Natural killer cell (primary cell): ENCODE data around the gene RXRA. TPM values are rescaled to one million over a fixed set of nuclear protein-coding genes. Genes with fewer than 3 reads are reported as not detected.
A peak's percentile ranks its signal among the peaks of the same experiment; 100 is the strongest.

ENCODE experiments used
- ATAC-seq, 3 donors: fragments of 150-1000 bp in 2 of 3; fragments of 200-7000 bp in 1 of 3; cut with Tn5 transposase; 1 replicate in 1 of 3; 2 replicates in 2 of 3; pipeline ENCODE4 v1.10.0; 2021; ENCODE audit warnings: mild to moderate bottlenecking in 2 of 3, moderate library complexity in 2 of 3
- DNase-seq, 2 donors: peaks; one replicate each; pipeline versions ENCODE4 v3.0.0 to v3.0.0-alpha.2; 2013 to 2021; ENCODE audit warnings: mixed read lengths in 1 of 2
- H3K27ac ChIP-seq: one replicate; pipeline ENCODE4 v1.5.1; 2013; ENCODE audit warnings: mild to moderate bottlenecking, low read length
- H3K27me3 ChIP-seq: one replicate; pipeline ENCODE4 v1.6.1; 2013; ENCODE audit warnings: low read length; ENCODE audit not compliant: control insufficient read depth, insufficient read depth
- H3K36me3 ChIP-seq: one replicate; pipeline ENCODE4 v1.6.1; 2013; ENCODE audit warnings: low read length; ENCODE audit not compliant: control insufficient read depth, insufficient read depth
- H3K4me1 ChIP-seq: one replicate; pipeline ENCODE4 v1.6.1; 2013; ENCODE audit warnings: low read length; ENCODE audit not compliant: control insufficient read depth, insufficient read depth
- H3K4me3 ChIP-seq: one replicate; pipeline ENCODE4 v1.5.1; 2013; ENCODE audit warnings: low read length
- H3K9me3 ChIP-seq: one replicate; pipeline ENCODE4 v1.6.1; 2013; ENCODE audit warnings: low read length; ENCODE audit not compliant: control insufficient read depth, insufficient read depth
- H3K27ac Mint-ChIP-seq, 2 donors: one replicate each; pipeline ENCODE4 v1.8.0; 2022; ENCODE audit warnings: mild to moderate bottlenecking in 2 of 2, mixed read lengths in 2 of 2, moderate library complexity in 1 of 2
- H3K27me3 Mint-ChIP-seq, 2 donors: one replicate each; pipeline ENCODE4 v1.8.0; 2022; ENCODE audit warnings: low read depth in 2 of 2, mixed read lengths in 2 of 2
- H3K36me3 Mint-ChIP-seq: one replicate; pipeline ENCODE4 v1.8.0; 2022; ENCODE audit warnings: mixed read lengths
- H3K4me1 Mint-ChIP-seq, 2 donors: one replicate each; pipeline ENCODE4 v1.8.0; 2022; ENCODE audit warnings: mixed read lengths in 2 of 2
- H3K4me3 Mint-ChIP-seq: one replicate; pipeline ENCODE4 v1.8.0; 2022; ENCODE audit warnings: mild to moderate bottlenecking, moderate library complexity, mixed read lengths
- H3K9me3 Mint-ChIP-seq, 2 donors: one replicate each; pipeline ENCODE4 v1.8.0; 2022; ENCODE audit warnings: mixed read lengths in 2 of 2
- WGBS: methylation state at CpG from one replicate; pipeline ENCODE4 v1.1.7; 2013; ENCODE audit warnings: missing lambda C conversion rate; ENCODE audit not compliant: insufficient coverage; 5-methylcytosine and 5-hydroxymethylcytosine counted together
- intact Hi-C: fragments of 100-400 bp; cut with micrococcal nuclease; formaldehyde crosslinking; loops from one replicate; pipeline ENCODE4 v1.14.2; 2022
- total RNA-seq, 4 donors: library from RNA; stranded (reverse); fragments of 120-200 nt in 1 of 4; gene quantifications; one replicate each; pipeline versions ENCODE4 v1.2.3 to v1.2.4, GENCODE V29; 2013 to 2022
- TF ChIP-seq, protein P1 (sequence below): fragments of 200-600 bp; IDR thresholded peaks from one replicate; pipeline ENCODE4 v1.8.0; 2022; ENCODE audit warnings: antibody characterized with exemption

Gene RXRA
- total RNA-seq, 3 donors from 2014 or later (not counting 1 experiment from before 2014, with no cell fraction given), result 30.9 to 64.1 (median 42.2) TPM

DNA sequence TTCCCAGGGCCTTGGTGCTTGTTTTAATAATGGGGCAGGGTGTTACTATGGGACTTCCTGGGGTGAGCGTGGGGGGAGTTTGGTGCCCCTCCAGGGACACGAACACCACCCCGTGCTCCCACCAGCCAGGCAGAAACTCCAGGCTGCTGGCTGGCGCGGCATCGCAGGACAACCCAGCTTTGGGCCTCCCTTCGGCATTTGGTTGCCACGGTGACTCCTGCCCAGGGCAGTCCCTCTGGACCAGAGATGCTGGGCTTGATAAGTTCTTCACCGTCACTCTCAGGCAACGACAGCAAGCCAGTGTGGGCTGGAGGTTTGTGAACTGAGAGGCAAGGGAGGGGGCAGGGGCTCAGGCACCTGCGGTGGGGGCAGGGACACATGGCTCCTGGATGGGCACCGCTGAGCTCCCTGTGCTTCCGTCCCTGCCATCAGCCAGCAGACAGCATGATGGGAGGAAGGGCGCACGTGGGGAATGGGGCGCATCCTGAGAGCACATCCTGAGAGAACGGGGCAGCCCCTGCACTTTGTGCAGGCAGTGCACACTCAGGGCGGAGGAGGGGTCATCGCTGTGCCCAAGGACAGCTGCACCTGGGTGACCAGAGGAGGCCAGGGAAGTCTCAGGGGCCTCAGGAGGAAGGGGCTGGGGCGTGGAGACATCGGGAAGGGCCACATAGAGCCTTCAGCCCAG, 116.4 kb downstream of the RXRA start:
- H3K4me1 Mint-ChIP-seq, result peaks cover 16 to 37% of the 10 kb centered on the region in 2 donors
- H3K4me3 Mint-ChIP-seq, result no peak overlapping the region
- peak overlapping the region in 1 of 2 donors; percentile 86 for H3K27ac Mint-ChIP-seq
- H3K27me3 Mint-ChIP-seq, result peaks cover 0 to 5% of the 10 kb centered on the region in 2 donors
- Histone ChIP-seq H3K36me3 (no peaks in the 10 kb centered on the region), H3K4me3 (no peak overlapping the region), H3K27me3 (peaks cover 12% of the 10 kb centered on the region), H3K27ac (no peak overlapping the region), H3K4me1 (peaks cover 25% of the 10 kb centered on the region), H3K9me3 (no peaks in the 10 kb centered on the region)
- DNase-seq, result peak in 1 of 2 donors; percentile 33
- TF ChIP-seq, protein P1, sequence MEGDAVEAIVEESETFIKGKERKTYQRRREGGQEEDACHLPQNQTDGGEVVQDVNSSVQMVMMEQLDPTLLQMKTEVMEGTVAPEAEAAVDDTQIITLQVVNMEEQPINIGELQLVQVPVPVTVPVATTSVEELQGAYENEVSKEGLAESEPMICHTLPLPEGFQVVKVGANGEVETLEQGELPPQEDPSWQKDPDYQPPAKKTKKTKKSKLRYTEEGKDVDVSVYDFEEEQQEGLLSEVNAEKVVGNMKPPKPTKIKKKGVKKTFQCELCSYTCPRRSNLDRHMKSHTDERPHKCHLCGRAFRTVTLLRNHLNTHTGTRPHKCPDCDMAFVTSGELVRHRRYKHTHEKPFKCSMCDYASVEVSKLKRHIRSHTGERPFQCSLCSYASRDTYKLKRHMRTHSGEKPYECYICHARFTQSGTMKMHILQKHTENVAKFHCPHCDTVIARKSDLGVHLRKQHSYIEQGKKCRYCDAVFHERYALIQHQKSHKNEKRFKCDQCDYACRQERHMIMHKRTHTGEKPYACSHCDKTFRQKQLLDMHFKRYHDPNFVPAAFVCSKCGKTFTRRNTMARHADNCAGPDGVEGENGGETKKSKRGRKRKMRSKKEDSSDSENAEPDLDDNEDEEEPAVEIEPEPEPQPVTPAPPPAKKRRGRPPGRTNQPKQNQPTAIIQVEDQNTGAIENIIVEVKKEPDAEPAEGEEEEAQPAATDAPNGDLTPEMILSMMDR, result no peak
- H3K36me3 Mint-ChIP-seq, result no peaks in the 10 kb centered on the region
- 27% methylated on average over 21 of the region's 21 CpGs for WGBS
- H3K9me3 Mint-ChIP-seq, result no peaks in the 10 kb centered on the region
- intact Hi-C loops, result loop anchor here (1.0 to 10.0 kb wide), 5 partner anchors 35 to 272 kb away; no protein-coding TSS in a partner anchor
- ATAC-seq, result no peak

DNA sequence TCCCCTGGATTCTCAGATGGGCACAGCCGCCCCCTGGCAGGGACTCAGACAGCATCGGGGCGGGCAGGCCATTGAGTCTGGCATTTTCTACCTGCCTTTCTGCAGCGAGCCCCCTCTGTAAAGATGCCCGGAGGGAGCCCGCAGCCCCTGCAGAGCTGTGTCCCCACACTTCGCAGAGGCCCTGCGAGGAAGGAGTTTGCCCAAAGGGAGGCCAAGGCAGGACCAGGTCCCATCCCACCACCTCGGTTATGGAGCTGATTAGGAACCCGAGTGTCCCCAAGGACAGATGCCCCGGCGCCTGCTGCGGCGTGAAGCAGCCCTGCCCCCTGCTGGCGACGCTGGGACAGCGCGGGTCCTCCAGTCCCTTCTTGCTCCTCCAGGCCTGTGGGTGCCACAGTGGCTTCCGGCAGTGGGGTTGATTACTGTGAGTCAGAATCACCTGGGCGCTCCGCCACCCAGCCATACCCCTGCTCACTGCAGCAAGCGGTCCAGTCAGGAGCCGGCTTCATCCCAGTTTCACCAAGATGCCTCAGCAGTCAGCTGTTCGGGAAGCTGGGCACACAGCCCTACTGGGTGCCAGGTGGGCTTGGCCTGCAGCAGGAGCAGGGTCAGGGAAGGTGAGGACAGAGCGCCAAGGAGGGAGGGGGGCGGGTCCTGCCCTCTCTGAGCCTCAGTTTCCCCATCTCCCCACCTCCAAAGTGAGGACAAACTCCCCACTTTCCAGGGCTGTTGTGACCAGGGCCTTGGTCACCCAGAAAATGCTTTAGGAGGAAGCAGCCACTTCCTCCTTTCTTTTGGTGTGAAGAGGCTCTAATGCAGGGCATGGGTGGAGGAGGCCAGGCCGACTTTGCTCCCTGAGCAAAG, 117.2 kb downstream of the RXRA start:
- ATAC-seq, result peak; percentile 98
- H3K4me3 Mint-ChIP-seq, result peak overlapping the region; percentile 53
- peaks cover 25% of the 10 kb centered on the region for H3K4me1 ChIP-seq
- H3K36me3 Mint-ChIP-seq, result no peaks in the 10 kb centered on the region
- TF ChIP-seq, protein P1, result peak; percentile 98
- peaks cover 3% of the 10 kb centered on the region for H3K9me3 ChIP-seq
- intact Hi-C loops, result loop anchor here (1.0 to 10.0 kb wide), 5 partner anchors 36 to 273 kb away; no protein-coding TSS in a partner anchor
- no peaks in the 10 kb centered on the region for H3K36me3 ChIP-seq
- no peaks in the 10 kb centered on the region for H3K9me3 Mint-ChIP-seq
- no peak overlapping the region for H3K4me3 ChIP-seq
- peaks cover 12% of the 10 kb centered on the region for H3K27me3 ChIP-seq
- peak overlapping the region; percentile 31 to 86 for H3K27ac Mint-ChIP-seq
- peaks cover 16 to 37% of the 10 kb centered on the region in 2 donors for H3K4me1 Mint-ChIP-seq
- 18% methylated on average over 26 of the region's 27 CpGs for WGBS
- peak; percentile 86 to 94 for DNase-seq
- H3K27ac ChIP-seq, result peak overlapping the region; percentile 63
- H3K27me3 Mint-ChIP-seq, result peaks cover 0 to 5% of the 10 kb centered on the region in 2 donors

DNA sequence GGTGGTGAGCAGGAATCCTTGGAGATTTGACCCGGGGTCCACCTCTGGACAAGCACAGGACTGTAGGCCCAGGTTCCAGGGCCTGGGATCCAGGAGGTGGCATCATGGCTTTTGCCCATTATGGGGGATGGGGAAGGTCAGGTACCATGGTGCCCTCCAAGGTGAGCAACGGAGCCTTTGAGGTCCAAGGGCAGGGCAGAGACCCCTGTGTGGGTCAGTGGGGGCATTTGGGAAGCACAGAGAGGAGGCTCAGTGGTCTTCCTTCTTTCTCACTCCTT, 117.7 kb downstream of the RXRA start:
- Mint-ChIP-seq H3K9me3 (no peaks in the 10 kb centered on the region), H3K27ac (peak overlapping the region; percentile 31 to 86), H3K4me3 (peak overlapping the region; percentile 42), H3K36me3 (no peaks in the 10 kb centered on the region), H3K27me3 (peaks cover 0 to 5% of the 10 kb centered on the region in 2 donors), H3K4me1 (peaks cover 16 to 37% of the 10 kb centered on the region in 2 donors)
- Histone ChIP-seq H3K4me3 (no peak overlapping the region), H3K9me3 (peaks cover 9% of the 10 kb centered on the region), H3K27me3 (peaks cover 12% of the 10 kb centered on the region), H3K4me1 (peaks cover 25% of the 10 kb centered on the region), H3K27ac (peak overlapping the region; percentile 63), H3K36me3 (no peaks in the 10 kb centered on the region)
- ATAC-seq, result no peak
- TF ChIP-seq, protein P1, result no peak
- WGBS, result 73% methylated on average over 1 of the region's 2 CpGs
- no peak for DNase-seq
- intact Hi-C loops, result loop anchor here (5.0 to 10.0 kb wide), 3 partner anchors 37 to 151 kb away; no protein-coding TSS in a partner anchor
